Measurements from ENCODE around the gene NDUFA3. TPM values are rescaled to one million over a fixed set of nuclear protein-coding genes. Genes with fewer than 3 reads are reported as not detected.

The NDUFA3 gene
- total RNA-seq, 2 experiments from 2014 or later = 86.3 to 92.4 TPM

- H3K27ac ChIP-seq (ENCODE audit: low read depth, low read length, poor library complexity, severe bottlenecking) = no peak within 1 kb of the TSS
- H3K4me3 ChIP-seq (ENCODE audit: low read depth, low read length, poor library complexity, severe bottlenecking) = no peak within 1 kb of the TSS
- no peak within 1 kb of the TSS for H2AFZ ChIP-seq (ENCODE audit: low read length)
- no peak for DNase-seq (ENCODE audit: low spot score)
- no peak within 1 kb of the TSS for H3K4me2 ChIP-seq (ENCODE audit: low read length)
- H4K20me1 ChIP-seq (ENCODE audit: insufficient read depth, low read length) = no peaks in the 10 kb centered on the region
- no TSS peak for BruUV-seq (replicated peaks)
- TF ChIP-seq, protein P1, sequence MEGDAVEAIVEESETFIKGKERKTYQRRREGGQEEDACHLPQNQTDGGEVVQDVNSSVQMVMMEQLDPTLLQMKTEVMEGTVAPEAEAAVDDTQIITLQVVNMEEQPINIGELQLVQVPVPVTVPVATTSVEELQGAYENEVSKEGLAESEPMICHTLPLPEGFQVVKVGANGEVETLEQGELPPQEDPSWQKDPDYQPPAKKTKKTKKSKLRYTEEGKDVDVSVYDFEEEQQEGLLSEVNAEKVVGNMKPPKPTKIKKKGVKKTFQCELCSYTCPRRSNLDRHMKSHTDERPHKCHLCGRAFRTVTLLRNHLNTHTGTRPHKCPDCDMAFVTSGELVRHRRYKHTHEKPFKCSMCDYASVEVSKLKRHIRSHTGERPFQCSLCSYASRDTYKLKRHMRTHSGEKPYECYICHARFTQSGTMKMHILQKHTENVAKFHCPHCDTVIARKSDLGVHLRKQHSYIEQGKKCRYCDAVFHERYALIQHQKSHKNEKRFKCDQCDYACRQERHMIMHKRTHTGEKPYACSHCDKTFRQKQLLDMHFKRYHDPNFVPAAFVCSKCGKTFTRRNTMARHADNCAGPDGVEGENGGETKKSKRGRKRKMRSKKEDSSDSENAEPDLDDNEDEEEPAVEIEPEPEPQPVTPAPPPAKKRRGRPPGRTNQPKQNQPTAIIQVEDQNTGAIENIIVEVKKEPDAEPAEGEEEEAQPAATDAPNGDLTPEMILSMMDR (conservative IDR thresholded peaks at IDR 0.05; ENCODE audit: low read length) = no peak
- TF ChIP-seq EZH2phosphoT487 (IDR thresholded peaks at IDR 0.05; ENCODE audit: borderline replicate concordance, low read depth, low read length) = no peak
- peaks cover 27% of the 10 kb centered on the region; the same call in 1 of the 2 replicates for H3K79me2 ChIP-seq (ENCODE audit: insufficient read depth, low read depth, low read length)
- H3K9me3 ChIP-seq (ENCODE audit: low read length) = no peaks in the 10 kb centered on the region
- CTCF ChIA-PET (ENCODE audit: unreplicated experiment) = no interaction called here
- intact Hi-C loops (cut with micrococcal nuclease; ENCODE audit: unreplicated experiment) = no loop called here
- H3K4me1 ChIP-seq (ENCODE audit: insufficient read depth, low read length, poor library complexity, severe bottlenecking) = peaks cover 28% of the 10 kb centered on the region
- POLR2A ChIA-PET = no interaction called here
- H3K9me2 ChIP-seq (ENCODE audit: insufficient read depth, low read length) = no peaks in the 10 kb centered on the region
- H3K36me3 ChIP-seq (ENCODE audit: insufficient read depth, low read length) = peaks cover 6% of the 10 kb centered on the region
These were observed 2.1 kb upstream of the NDUFA3 start, which contains the start of gene OSCAR for GRCh38 chr19:54100561-54100960. Gene OSCAR (minus strand): TSS chr19:54100803. CDS start chr19:54100792, 11 bp downstream.

GRCh38 chr19:54104998-54105715, 2.5 kb downstream of the NDUFA3 start:
- H4K20me1 ChIP-seq (ENCODE audit: insufficient read depth, low read length) = no peaks in the 10 kb centered on the region
- H3K9me3 ChIP-seq (ENCODE audit: low read length) = no peaks in the 10 kb centered on the region
- no TSS peak for BruUV-seq (replicated peaks)
- POLR2A ChIA-PET = no interaction called here
- no peak overlapping the region for H2AFZ ChIP-seq (ENCODE audit: low read length)
- H3K27ac ChIP-seq (ENCODE audit: low read depth, low read length, poor library complexity, severe bottlenecking) = no peak overlapping the region
- H3K4me3 ChIP-seq (ENCODE audit: low read depth, low read length, poor library complexity, severe bottlenecking) = no peak overlapping the region
- peaks cover 27% of the 10 kb centered on the region; the same call in 1 of the 2 replicates for H3K79me2 ChIP-seq (ENCODE audit: insufficient read depth, low read depth, low read length)
- H3K36me3 ChIP-seq (ENCODE audit: insufficient read depth, low read length) = peaks cover 51% of the 10 kb centered on the region
- CTCF ChIA-PET (ENCODE audit: unreplicated experiment) = no interaction called here
- TF ChIP-seq, protein P1 (conservative IDR thresholded peaks at IDR 0.05; ENCODE audit: low read length) = no peak
- TF ChIP-seq EZH2phosphoT487 (IDR thresholded peaks at IDR 0.05; ENCODE audit: borderline replicate concordance, low read depth, low read length) = no peak
- intact Hi-C loops (cut with micrococcal nuclease; ENCODE audit: unreplicated experiment) = no loop called here
- no peak overlapping the region for H3K4me2 ChIP-seq (ENCODE audit: low read length)
- no peaks in the 10 kb centered on the region for H3K9me2 ChIP-seq (ENCODE audit: insufficient read depth, low read length)
- H3K4me1 ChIP-seq (ENCODE audit: insufficient read depth, low read length, poor library complexity, severe bottlenecking) = peaks cover 11% of the 10 kb centered on the region
- no peak for DNase-seq (ENCODE audit: low spot score)

- Histone ChIP-seq H2AFZ (ENCODE audit: low read length) (no peak overlapping the region), H3K36me3 (ENCODE audit: insufficient read depth, low read length) (peaks cover 57% of the 10 kb centered on the region), H3K4me1 (ENCODE audit: insufficient read depth, low read length, poor library complexity, severe bottlenecking) (peaks cover 11% of the 10 kb centered on the region), H3K27ac (ENCODE audit: low read depth, low read length, poor library complexity, severe bottlenecking) (no peak overlapping the region), H3K4me2 (ENCODE audit: low read length) (no peak overlapping the region), H3K4me3 (ENCODE audit: low read depth, low read length, poor library complexity, severe bottlenecking) (no peak overlapping the region), H4K20me1 (ENCODE audit: insufficient read depth, low read length) (no peaks in the 10 kb centered on the region), H3K79me2 (ENCODE audit: insufficient read depth, low read depth, low read length) (peaks cover 27% of the 10 kb centered on the region; the same call in 1 of the 2 replicates), H3K9me2 (ENCODE audit: insufficient read depth, low read length) (no peaks in the 10 kb centered on the region), H3K9me3 (ENCODE audit: low read length) (no peaks in the 10 kb centered on the region)
- CTCF ChIA-PET (ENCODE audit: unreplicated experiment) = no interaction called here
- no TSS peak for BruUV-seq (replicated peaks)
- TF ChIP-seq, protein P1 (conservative IDR thresholded peaks at IDR 0.05; ENCODE audit: low read length) = no peak
- TF ChIP-seq EZH2phosphoT487 (IDR thresholded peaks at IDR 0.05; ENCODE audit: borderline replicate concordance, low read depth, low read length) = no peak
- POLR2A ChIA-PET = no interaction called here
- intact Hi-C loops (cut with micrococcal nuclease; ENCODE audit: unreplicated experiment) = no loop called here
- no peak for DNase-seq (ENCODE audit: low spot score)
These were observed 3.1 kb downstream of the NDUFA3 start for GRCh38 chr19:54105796-54106195.

Measured in OCI-LY7 (cell line).